ENCODE results near the gene GREM1. TPM values are rescaled to one million over a fixed set of nuclear protein-coding genes. Genes with fewer than 3 reads are reported as not detected.

GREM1 gene
- total and polyA plus RNA-seq, 2 experiments from 2014 or later, result 0.27 to 1.0 TPM

GRCh38 chr15:32715276-32715675 is 2.5 kb upstream of the GREM1 start:
- Mint-ChIP-seq H3K27ac (no peak overlapping the region), H3K9me3 (0 out of 3 replicates have a peak, but pooled peaks cover 2% of the 10 kb centered on the region), H3K27me3 (ENCODE audit: insufficient read depth, low read depth, poor library complexity) (peaks cover 45% of the 10 kb centered on the region), H3K4me1 (peaks cover 22% of the 10 kb centered on the region), H3K36me3 (ENCODE audit: low read depth) (no peaks in the 10 kb centered on the region; the same call in 2 of the 3 replicates), H3K4me3 (no peak overlapping the region)
- Histone ChIP-seq H3F3A (replicated peaks; ENCODE audit: low read depth) (no peaks in the 10 kb centered on the region; the same call in 1 of the 2 replicates), H3K9me2 (ENCODE audit: insufficient read depth) (no peaks in the 10 kb centered on the region), H3K79me2 (replicated peaks; ENCODE audit: insufficient read depth) (no peaks in the 10 kb centered on the region), H3K4me2 (no peak overlapping the region), H2AFZ (no peak overlapping the region), H4K20me1 (replicated peaks; ENCODE audit: insufficient read depth) (no peaks in the 10 kb centered on the region), H3K4me1 (ENCODE audit: insufficient read depth) (peaks cover 26% of the 10 kb centered on the region), H3K27ac (ENCODE audit: low read depth) (no peak overlapping the region), H3K36me3 (ENCODE audit: insufficient read depth) (no peaks in the 10 kb centered on the region), H3K4me3 (no peak overlapping the region), H3K27me3 (ENCODE audit: insufficient read depth) (peaks cover 68% of the 10 kb centered on the region)
- TF ChIP-seq CTCF (conservative IDR thresholded peaks at IDR 0.05; ENCODE audit: low read depth in 2 of 2), result no peak
- no peak for TF ChIP-seq ZNF114 (CRISPR knock-in tag; IDR thresholded peaks at IDR 0.05)
- TF ChIP-seq POLR2AphosphoS5 (IDR thresholded peaks at IDR 0.05; ENCODE audit: low read depth), result no peak
- TF ChIP-seq EZH2 (IDR thresholded peaks at IDR 0.05; ENCODE audit: low read depth, unreplicated experiment), result no peak
- TF ChIP-seq EZH2phosphoT487 (IDR thresholded peaks at IDR 0.05; ENCODE audit: unreplicated experiment), result no peak
- no peak for TF ChIP-seq ZNF331 (CRISPR knock-in tag; IDR thresholded peaks at IDR 0.05; ENCODE audit: low read depth)
- no peak for TF ChIP-seq ZNF462 (CRISPR knock-in tag; IDR thresholded peaks at IDR 0.05)
- TF ChIP-seq CREB1 (CRISPR knock-in tag; IDR thresholded peaks at IDR 0.05; ENCODE audit: low read depth), result no peak
- TF ChIP-seq ETS1 (IDR thresholded peaks at IDR 0.05), result no peak
- no peak for TF ChIP-seq REST (IDR thresholded peaks at IDR 0.05; ENCODE audit: unreplicated experiment)
- TF ChIP-seq JUNB (IDR thresholded peaks at IDR 0.05; ENCODE audit: unreplicated experiment), result no peak
- TF ChIP-seq NANOG (IDR thresholded peaks at IDR 0.05; ENCODE audit: borderline replicate concordance), result no peak
- DNase-seq (ENCODE audit: low spot score) (no peak), ATAC-seq (no peak)

Data from GM23338 (cell line).